ENCODE measurements around the gene PAQR4. TPM values are rescaled to one million over a fixed set of nuclear protein-coding genes. Genes with fewer than 3 reads are reported as not detected.

PAQR4 gene
- polyA plus RNA-seq, 2 of the 4 experiments (the other 2 are of a cell fraction), result 8.0 to 18.6 TPM

DNA sequence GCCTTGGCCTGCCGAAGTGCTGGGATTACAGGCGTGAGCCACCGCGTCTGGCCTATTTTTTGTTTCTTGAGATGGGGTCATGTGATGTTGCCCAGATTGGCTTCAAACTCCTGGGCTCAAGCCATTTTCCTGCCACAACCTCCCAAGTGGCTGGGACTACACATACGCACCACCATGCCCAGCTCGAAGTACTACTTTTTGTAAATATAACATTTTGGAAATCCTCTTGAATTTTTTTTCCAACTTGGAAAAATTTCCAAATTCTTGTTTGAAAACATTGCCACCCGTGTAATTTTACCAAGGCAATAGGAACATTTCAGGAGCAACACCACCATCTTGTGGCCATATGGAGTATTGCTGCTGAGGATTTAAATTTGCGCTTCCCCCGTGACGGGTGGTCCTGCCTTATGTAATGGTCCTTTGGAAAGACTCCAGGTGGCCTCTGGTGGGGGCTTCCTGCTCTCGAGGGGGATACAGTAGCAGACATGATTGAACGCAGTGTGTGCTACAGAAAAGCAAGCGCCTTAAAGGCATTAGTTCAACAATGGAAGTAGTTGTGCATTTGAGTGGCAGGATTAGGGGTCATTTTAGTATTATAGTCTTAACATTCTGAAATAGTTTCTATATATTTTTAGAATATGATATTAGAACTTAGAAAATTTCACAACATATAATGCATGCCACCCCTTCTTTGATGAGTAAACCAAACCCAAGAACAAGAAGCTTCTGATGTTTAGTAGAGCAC is 49.5 kb upstream of the PAQR4 start:
- H3K4me2 ChIP-seq, result no peak overlapping the region
- H3K9me3 ChIP-seq, result no peaks in the 10 kb centered on the region
- ChIA-PET CTCF (interaction anchor here (0.7 to 14.3 kb wide), 46 partner anchors 7 to 244 kb away, joined by 3 to 87 read pairs (median 4); partner anchors contain the start of genes FLYWCH1, FLYWCH2 and KCTD5), POLR2A (interaction anchor here (0.7 to 1.7 kb wide), 2 partner anchors 14 to 52 kb away, joined by 5 to 10 read pairs; no protein-coding TSS in a partner anchor)
- H3K4me3 ChIP-seq, result no peak overlapping the region
- peak; percentile 69 to 71; a peak in 5 of 6 replicates for ATAC-seq
- H3K4me1 ChIP-seq, result peaks cover 13% of the 10 kb centered on the region
- no peak for TF ChIP-seq ATOH8 (CRISPR knock-in tag; IDR thresholded peaks at IDR 0.05; ENCODE audit: low read depth)
- no peak for TF ChIP-seq GATA3 (IDR thresholded peaks at IDR 0.05; ENCODE audit: borderline replicate concordance)
- TF ChIP-seq, protein P1, sequence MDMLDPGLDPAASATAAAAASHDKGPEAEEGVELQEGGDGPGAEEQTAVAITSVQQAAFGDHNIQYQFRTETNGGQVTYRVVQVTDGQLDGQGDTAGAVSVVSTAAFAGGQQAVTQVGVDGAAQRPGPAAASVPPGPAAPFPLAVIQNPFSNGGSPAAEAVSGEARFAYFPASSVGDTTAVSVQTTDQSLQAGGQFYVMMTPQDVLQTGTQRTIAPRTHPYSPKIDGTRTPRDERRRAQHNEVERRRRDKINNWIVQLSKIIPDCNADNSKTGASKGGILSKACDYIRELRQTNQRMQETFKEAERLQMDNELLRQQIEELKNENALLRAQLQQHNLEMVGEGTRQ (IDR thresholded peaks at IDR 0.05), result peak; percentile 33; the same call in 1 of the 2 replicates
- no peak for TF ChIP-seq NR3C1 (IDR thresholded peaks at IDR 0.05)
- TF ChIP-seq CTCF (IDR thresholded peaks at IDR 0.05), result peak; percentile 88
- peak; percentile 55 for TF ChIP-seq SMC3 (IDR thresholded peaks at IDR 0.05)
- TF ChIP-seq, protein P2, sequence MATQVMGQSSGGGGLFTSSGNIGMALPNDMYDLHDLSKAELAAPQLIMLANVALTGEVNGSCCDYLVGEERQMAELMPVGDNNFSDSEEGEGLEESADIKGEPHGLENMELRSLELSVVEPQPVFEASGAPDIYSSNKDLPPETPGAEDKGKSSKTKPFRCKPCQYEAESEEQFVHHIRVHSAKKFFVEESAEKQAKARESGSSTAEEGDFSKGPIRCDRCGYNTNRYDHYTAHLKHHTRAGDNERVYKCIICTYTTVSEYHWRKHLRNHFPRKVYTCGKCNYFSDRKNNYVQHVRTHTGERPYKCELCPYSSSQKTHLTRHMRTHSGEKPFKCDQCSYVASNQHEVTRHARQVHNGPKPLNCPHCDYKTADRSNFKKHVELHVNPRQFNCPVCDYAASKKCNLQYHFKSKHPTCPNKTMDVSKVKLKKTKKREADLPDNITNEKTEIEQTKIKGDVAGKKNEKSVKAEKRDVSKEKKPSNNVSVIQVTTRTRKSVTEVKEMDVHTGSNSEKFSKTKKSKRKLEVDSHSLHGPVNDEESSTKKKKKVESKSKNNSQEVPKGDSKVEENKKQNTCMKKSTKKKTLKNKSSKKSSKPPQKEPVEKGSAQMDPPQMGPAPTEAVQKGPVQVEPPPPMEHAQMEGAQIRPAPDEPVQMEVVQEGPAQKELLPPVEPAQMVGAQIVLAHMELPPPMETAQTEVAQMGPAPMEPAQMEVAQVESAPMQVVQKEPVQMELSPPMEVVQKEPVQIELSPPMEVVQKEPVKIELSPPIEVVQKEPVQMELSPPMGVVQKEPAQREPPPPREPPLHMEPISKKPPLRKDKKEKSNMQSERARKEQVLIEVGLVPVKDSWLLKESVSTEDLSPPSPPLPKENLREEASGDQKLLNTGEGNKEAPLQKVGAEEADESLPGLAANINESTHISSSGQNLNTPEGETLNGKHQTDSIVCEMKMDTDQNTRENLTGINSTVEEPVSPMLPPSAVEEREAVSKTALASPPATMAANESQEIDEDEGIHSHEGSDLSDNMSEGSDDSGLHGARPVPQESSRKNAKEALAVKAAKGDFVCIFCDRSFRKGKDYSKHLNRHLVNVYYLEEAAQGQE (IDR thresholded peaks at IDR 0.05), result no peak
- peak; percentile 81 for TF ChIP-seq RAD21 (conservative IDR thresholded peaks at IDR 0.05 in 1 of 2, IDR thresholded peaks at IDR 0.05 in 1 of 2)
- 0 out of 2 replicates have a peak, but pooled peaks have one; percentile 30 for TF ChIP-seq HOXA7 (CRISPR knock-in tag; IDR thresholded peaks at IDR 0.05)
- TF ChIP-seq FOSB (CRISPR knock-in tag; IDR thresholded peaks at IDR 0.05), result no peak
- no peak for FAIRE-seq
- no peak overlapping the region for H3K27ac ChIP-seq
- 30% methylated on average over 13 of the region's 13 CpGs for WGBS (ENCODE audit: missing lambda C conversion rate)
- DNase-seq (ENCODE audit: low read depth in 1 of 2, low spot score in 1 of 2), result peak; percentile 61 to 73

- H3K4me1 ChIP-seq, result peaks cover 3% of the 10 kb centered on the region; the same call in 1 of the 3 replicates
- WGBS (ENCODE audit: missing lambda C conversion rate), result 94% methylated on average over 14 of the region's 14 CpGs
- no peak overlapping the region for H3K4me3 ChIP-seq
- DNase-seq (ENCODE audit: low read depth in 1 of 2, low spot score in 1 of 2) (no peak), FAIRE-seq (no peak), ATAC-seq (no peak)
- H3K9me3 ChIP-seq, result no peaks in the 10 kb centered on the region
- H3K4me2 ChIP-seq, result no peak overlapping the region
- H3K27ac ChIP-seq, result no peak overlapping the region
- TF ChIP-seq ATOH8 (CRISPR knock-in tag; IDR thresholded peaks at IDR 0.05; ENCODE audit: low read depth) (no peak), ZC3H11A (IDR thresholded peaks at IDR 0.05) (no peak)
- TF ChIP-seq, protein P3, sequence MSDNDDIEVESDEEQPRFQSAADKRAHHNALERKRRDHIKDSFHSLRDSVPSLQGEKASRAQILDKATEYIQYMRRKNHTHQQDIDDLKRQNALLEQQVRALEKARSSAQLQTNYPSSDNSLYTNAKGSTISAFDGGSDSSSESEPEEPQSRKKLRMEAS (IDR thresholded peaks at IDR 0.05), result no peak
- POLR2A ChIA-PET, result interaction anchor here (1.8 kb wide), 1 partner anchor 18 kb away, joined by 5 read pairs; no protein-coding TSS in a partner anchor
- CTCF ChIA-PET, result interaction anchor here (0.7 to 14.3 kb wide), 7 partner anchors 11 to 112 kb away, joined by 3 to 190 read pairs (median 23); partner anchors contain the start of gene FLYWCH1
Observed at GRCh38 chr16:2923481-2923880, 45.7 kb upstream of the PAQR4 start.
